K562 (cell line): Measurements from ENCODE around the gene DNAJC11. TPM values are rescaled to one million over a fixed set of nuclear protein-coding genes. Genes with fewer than 3 reads are reported as not detected.

Source experiments
- CBFB ChIP-seq: sonication (generic); formaldehyde crosslinking; IDR thresholded peaks from 2 replicates; pipeline ENCODE4 v1.4.0; 2020; ENCODE audit warnings: mild to moderate bottlenecking, missing genetic modification reagents
- DMBX1 ChIP-seq: fragments of 250-450 bp; sonication (Bioruptor Pico); IDR thresholded peaks from 2 replicates; pipeline ENCODE4 v1.8.0; 2022; ENCODE audit warnings: inconsistent platforms, mild to moderate bottlenecking, moderate library complexity, borderline replicate concordance
- E2F4 ChIP-seq: sonication (generic); formaldehyde crosslinking; IDR thresholded peaks from 2 replicates; pipeline ENCODE4 v1.8.0; 2022; ENCODE audit warnings: mild to moderate bottlenecking, low read depth, missing genetic modification reagents
- KDM2B ChIP-seq: fragments of 250-450 bp; sonication (Bioruptor Pico); IDR thresholded peaks from 2 replicates; pipeline ENCODE4 v1.8.0; 2021; ENCODE audit warnings: mild to moderate bottlenecking, moderate library complexity
- L3MBTL2 ChIP-seq: fragments of 450-650 bp; IDR thresholded peaks from 2 replicates; pipeline ENCODE4 v1.6.1; 2016; ENCODE audit warnings: mild to moderate bottlenecking, moderate library complexity
- NCOA4 ChIP-seq: fragments of 450-650 bp; IDR thresholded peaks from 2 replicates; pipeline ENCODE4 v1.6.1; 2018; ENCODE audit warnings: mild to moderate bottlenecking; ENCODE audit not compliant: partially characterized antibody
- NCOR1 ChIP-seq: fragments of 450-650 bp; IDR thresholded peaks from 2 replicates; pipeline ENCODE4 v1.6.1; 2016; ENCODE audit warnings: mild to moderate bottlenecking, moderate library complexity
- POU5F1 ChIP-seq: fragments of 150-350 bp; IDR thresholded peaks from 2 replicates; pipeline ENCODE4 v1.6.1; 2014; ENCODE audit warnings: borderline replicate concordance, low read length, low read depth, mild to moderate bottlenecking; ENCODE audit not compliant: partially characterized antibody
- RBM15 ChIP-seq: fragments of 200-400 bp; formaldehyde crosslinking; IDR thresholded peaks from 2 replicates; pipeline ENCODE4 v1.6.1; 2018; ENCODE audit warnings: mild to moderate bottlenecking, low read length, moderate library complexity; ENCODE audit not compliant: insufficient read depth
- RBM22 ChIP-seq: fragments of 200-400 bp; formaldehyde crosslinking; IDR thresholded peaks from 2 replicates; pipeline ENCODE4 v1.6.1; 2018; ENCODE audit warnings: low read length, low read depth; ENCODE audit not compliant: poor library complexity, severe bottlenecking
- RNF219 ChIP-seq: fragments of 250-450 bp; sonication (Bioruptor Pico); IDR thresholded peaks from 2 replicates; pipeline ENCODE4 v1.5.0; 2022; ENCODE audit warnings: mild to moderate bottlenecking
- RUNX1 ChIP-seq: sonication (generic); IDR thresholded peaks from 2 replicates; pipeline ENCODE4 v1.6.1; 2016; ENCODE audit warnings: antibody characterized with exemption, low read depth
- SMARCC2 ChIP-seq: fragments of 450-650 bp; IDR thresholded peaks from 2 replicates; pipeline ENCODE4 v1.6.1; 2017; ENCODE audit warnings: antibody characterized with exemption, moderate library complexity, mild to moderate bottlenecking, low read depth
- SREBF1 ChIP-seq: fragments of 150-350 bp; IDR thresholded peaks from 2 replicates; pipeline ENCODE4 v1.6.1; 2014; ENCODE audit warnings: antibody characterized with exemption, low read depth, low read length, borderline replicate concordance
- TEAD4 ChIP-seq, 2 experiments: sonication (generic) in 1 of 2; formaldehyde crosslinking in 1 of 2; IDR thresholded peaks; 2 replicates each; pipeline versions ENCODE4 v1.6.1 to v1.8.0; 2012 to 2022; ENCODE audit warnings: borderline replicate concordance in 1 of 2, inconsistent platforms in 1 of 2, low read length in 1 of 2, mild to moderate bottlenecking in 1 of 2, missing genetic modification reagents in 1 of 2
- UBTF ChIP-seq, 2 experiments: IDR thresholded peaks; 2 replicates each; pipeline ENCODE4 v1.6.1; 2012; ENCODE audit warnings: improper control_type of control experiment in 2 of 2, low read depth in 2 of 2, low read length in 2 of 2, borderline replicate concordance in 1 of 2
- ZBTB7A ChIP-seq: IDR thresholded peaks from 2 replicates; pipeline ENCODE4 v1.6.1; 2011; ENCODE audit warnings: low read depth, mild to moderate bottlenecking, low read length, moderate library complexity, borderline replicate concordance; ENCODE audit not compliant: control insufficient read depth
- ZNF512 ChIP-seq: IDR thresholded peaks from 2 replicates; pipeline ENCODE4 v1.6.1; 2016; ENCODE audit warnings: missing genetic modification characterization, missing compliant biosample characterization
- polyA plus RNA-seq, 8 experiments: library from polyadenylated mRNA; depleted of rRNA in 4 of 8; stranded (reverse) in 5 of 8; unstranded in 3 of 8; fragments of >200 nt; fragmentation: Nextera tagmentation in 2 of 8; fragmentation: Illumina TruSeq in 1 of 8; extraction: Ambion mirVana in 2 of 8; extraction: Trizol in 1 of 8; gene quantifications; 2 replicates each; pipeline versions ENCODE4 v1.2.1 to v1.2.3, GENCODE V29; 2011 to 2014; ENCODE audit warnings: inconsistent platforms in 1 of 8, missing spikeins in 1 of 8
- total RNA-seq, 7 experiments: library from RNA; depleted of rRNA in 6 of 7; stranded (reverse); fragments of >200 nt in 6 of 7; fragmentation: Illumina TruSeq in 2 of 7; extraction: Trizol in 2 of 7; gene quantifications; 2 replicates each; pipeline versions ENCODE4 v1.2.1 to v1.2.3, GENCODE V29; 2011 to 2021; ENCODE audit warnings: low replicate concordance in 1 of 7

The DNAJC11 gene
- total and polyA plus RNA-seq, 9 of the 15 experiments (the other 6 are each of a cell fraction or from before 2014, with no cell fraction given), result 14.1 to 123 (median 76.6) TPM

GRCh38 chr1:6612641-6613360, 88.8 kb downstream of the DNAJC11 start (continued):
- TF ChIP-seq ZNF512 (tag), result peak; percentile 4; the same call in 1 of the 2 replicates
- no peak for TF ChIP-seq RUNX1
- no peak for TF ChIP-seq NCOA4
- TF ChIP-seq DMBX1 (CRISPR knock-in tag), result no peak
- no peak for TF ChIP-seq RBM15
- TF ChIP-seq POU5F1, result no peak
- 0 out of 4 replicates have a peak, but pooled peaks have one; percentile 59 to 86 for TF ChIP-seq UBTF (IDR thresholded peaks at IDR 0.05; ENCODE audit: borderline replicate concordance in 1 of 2, low read depth in 2 of 2, low read length in 2 of 2)
- peak; percentile 76 for TF ChIP-seq ZBTB7A
- TF ChIP-seq SMARCC2, result 0 out of 2 replicates have a peak, but pooled peaks have one; percentile 52
- 0 out of 2 replicates have a peak, but pooled peaks have one; percentile 3 for TF ChIP-seq TEAD4 (IDR thresholded peaks at IDR 0.05; ENCODE audit: low read length)
- TF ChIP-seq TEAD4 (CRISPR knock-in tag; IDR thresholded peaks at IDR 0.05; ENCODE audit: borderline replicate concordance), result no peak
- TF ChIP-seq E2F4 (CRISPR knock-in tag), result no peak
- TF ChIP-seq KDM2B (CRISPR knock-in tag), result peak; percentile 29; the same call in 1 of the 2 replicates
- TF ChIP-seq RBM22, result no peak
- 0 out of 2 replicates have a peak, but pooled peaks have one; percentile 26 for TF ChIP-seq NCOR1
- TF ChIP-seq SREBF1, result 0 out of 2 replicates have a peak, but pooled peaks have one; percentile 46
- TF ChIP-seq CBFB (CRISPR knock-in tag), result 0 out of 2 replicates have a peak, but pooled peaks have one; percentile 48
- peak; percentile 33 for TF ChIP-seq L3MBTL2
- no peak for TF ChIP-seq RNF219 (CRISPR knock-in tag)
